ENCODE results near the gene NUDT16L1.

DNA sequence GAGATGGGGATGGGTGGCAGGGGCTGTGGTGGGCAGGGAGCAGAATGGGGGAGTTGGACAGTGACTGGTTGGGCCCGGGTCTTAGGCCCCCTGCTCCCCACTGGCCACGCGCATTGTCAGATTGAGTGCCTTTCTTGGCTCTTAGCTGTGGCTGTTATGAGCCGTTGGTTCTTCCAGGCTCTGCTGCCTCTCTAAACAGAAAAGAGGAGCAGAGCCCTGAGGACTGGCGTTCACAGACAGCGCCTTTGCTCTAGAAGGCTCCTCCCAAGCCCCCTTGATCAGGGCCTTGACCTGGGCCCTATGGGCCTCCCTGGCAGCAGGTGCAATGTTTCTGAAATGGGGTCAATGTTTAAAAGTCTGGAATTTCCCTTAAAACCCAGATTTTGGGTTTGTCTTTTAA is 14.8 kb upstream of the NUDT16L1 start:
- TF ChIP-seq, protein P1, sequence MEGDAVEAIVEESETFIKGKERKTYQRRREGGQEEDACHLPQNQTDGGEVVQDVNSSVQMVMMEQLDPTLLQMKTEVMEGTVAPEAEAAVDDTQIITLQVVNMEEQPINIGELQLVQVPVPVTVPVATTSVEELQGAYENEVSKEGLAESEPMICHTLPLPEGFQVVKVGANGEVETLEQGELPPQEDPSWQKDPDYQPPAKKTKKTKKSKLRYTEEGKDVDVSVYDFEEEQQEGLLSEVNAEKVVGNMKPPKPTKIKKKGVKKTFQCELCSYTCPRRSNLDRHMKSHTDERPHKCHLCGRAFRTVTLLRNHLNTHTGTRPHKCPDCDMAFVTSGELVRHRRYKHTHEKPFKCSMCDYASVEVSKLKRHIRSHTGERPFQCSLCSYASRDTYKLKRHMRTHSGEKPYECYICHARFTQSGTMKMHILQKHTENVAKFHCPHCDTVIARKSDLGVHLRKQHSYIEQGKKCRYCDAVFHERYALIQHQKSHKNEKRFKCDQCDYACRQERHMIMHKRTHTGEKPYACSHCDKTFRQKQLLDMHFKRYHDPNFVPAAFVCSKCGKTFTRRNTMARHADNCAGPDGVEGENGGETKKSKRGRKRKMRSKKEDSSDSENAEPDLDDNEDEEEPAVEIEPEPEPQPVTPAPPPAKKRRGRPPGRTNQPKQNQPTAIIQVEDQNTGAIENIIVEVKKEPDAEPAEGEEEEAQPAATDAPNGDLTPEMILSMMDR (optimal IDR thresholded peaks at IDR 0.05 in 1 of 3, IDR thresholded peaks at IDR 0.05 in 1 of 3, conservative IDR thresholded peaks at IDR 0.05 in 1 of 3; ENCODE audit: extremely low read depth in 1 of 3, insufficient read depth in 2 of 3, low read length in 3 of 3), result no peak
- TF ChIP-seq EZH2 (IDR thresholded peaks at IDR 0.05; ENCODE audit: low read length), result no peak
